ENCODE results near the gene DDX54. TPM values are rescaled to one million over a fixed set of nuclear protein-coding genes. Genes with fewer than 3 reads are reported as not detected.

DDX54 gene
- total RNA-seq, 1 donor, result 33.7 TPM

DNA sequence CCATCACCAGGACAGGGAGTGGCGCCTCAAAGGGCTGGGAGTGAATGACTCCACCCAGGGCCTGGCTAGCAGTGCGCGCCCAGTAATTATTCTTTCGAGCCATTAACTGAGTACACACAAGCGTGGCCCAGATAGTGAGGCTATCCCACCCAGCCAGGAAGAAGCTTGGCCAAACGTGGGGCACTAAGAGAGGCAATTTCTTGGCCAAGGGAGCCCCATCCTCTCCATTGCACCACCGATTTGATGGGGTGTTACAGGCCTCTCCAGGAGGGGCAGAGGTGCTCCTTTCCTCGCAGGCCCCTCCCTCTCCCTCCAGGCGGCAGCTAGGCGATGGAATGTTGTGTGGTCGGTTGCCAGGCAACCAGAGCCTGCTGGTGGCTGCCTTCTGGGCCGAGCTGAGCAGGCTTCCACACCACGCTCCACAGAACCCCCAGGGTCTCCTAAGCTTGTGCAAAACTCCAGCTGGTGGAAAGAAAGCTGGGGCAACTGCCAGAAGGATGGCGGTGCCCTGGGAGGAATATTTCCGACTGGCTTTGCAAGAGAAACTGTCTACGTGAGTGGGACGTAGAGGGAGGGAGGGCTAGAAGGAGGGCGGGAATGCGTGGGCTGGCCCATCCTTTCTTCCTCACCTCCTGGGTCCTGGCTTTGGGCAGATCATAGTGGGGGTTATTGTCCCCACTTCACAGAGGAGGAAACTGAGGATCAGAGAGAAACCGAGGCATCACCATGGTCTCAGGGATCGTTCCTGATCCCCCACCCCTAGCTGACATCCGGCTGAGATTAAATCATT lies 35.7 kb downstream of the DDX54 start, which contains the start of gene CFAP73:
TSS of gene CFAP73 (plus strand) at position 364 of the 790 bp plus-strand sequence. CDS start at position 498, 134 bp downstream.
- DNase-seq (ENCODE audit: low read depth), result peak; percentile 70
- no peak within 1 kb of the TSS for H3K4me3 ChIP-seq (ENCODE audit: low read depth, low read length)
- TF ChIP-seq, protein P1, sequence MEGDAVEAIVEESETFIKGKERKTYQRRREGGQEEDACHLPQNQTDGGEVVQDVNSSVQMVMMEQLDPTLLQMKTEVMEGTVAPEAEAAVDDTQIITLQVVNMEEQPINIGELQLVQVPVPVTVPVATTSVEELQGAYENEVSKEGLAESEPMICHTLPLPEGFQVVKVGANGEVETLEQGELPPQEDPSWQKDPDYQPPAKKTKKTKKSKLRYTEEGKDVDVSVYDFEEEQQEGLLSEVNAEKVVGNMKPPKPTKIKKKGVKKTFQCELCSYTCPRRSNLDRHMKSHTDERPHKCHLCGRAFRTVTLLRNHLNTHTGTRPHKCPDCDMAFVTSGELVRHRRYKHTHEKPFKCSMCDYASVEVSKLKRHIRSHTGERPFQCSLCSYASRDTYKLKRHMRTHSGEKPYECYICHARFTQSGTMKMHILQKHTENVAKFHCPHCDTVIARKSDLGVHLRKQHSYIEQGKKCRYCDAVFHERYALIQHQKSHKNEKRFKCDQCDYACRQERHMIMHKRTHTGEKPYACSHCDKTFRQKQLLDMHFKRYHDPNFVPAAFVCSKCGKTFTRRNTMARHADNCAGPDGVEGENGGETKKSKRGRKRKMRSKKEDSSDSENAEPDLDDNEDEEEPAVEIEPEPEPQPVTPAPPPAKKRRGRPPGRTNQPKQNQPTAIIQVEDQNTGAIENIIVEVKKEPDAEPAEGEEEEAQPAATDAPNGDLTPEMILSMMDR (IDR thresholded peaks at IDR 0.05; ENCODE audit: insufficient read depth, low read depth, low read length), result peak; percentile 7

DNA sequence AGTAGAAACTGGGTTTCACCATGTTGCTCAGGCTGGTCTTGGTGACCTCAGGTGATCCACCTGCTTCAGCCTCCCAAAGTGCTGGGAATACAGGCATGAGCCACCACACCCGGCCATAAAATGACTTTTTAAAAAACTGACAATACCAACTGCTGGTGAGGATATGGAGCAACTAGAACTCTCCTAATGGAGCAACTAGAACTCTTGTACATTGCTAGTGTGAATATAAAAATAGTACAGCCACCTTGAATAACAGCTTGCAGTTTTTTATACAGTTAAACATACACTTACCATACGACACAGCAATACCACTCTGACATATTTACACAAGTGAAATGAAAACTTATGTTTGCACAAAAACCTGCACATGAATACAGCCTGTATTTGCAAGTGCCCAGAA lies 38.3 kb downstream of the DDX54 start:
- H3K4me3 ChIP-seq (ENCODE audit: low read depth, low read length), result no peak overlapping the region
- no peak for DNase-seq (ENCODE audit: low read depth)
- TF ChIP-seq, protein P1 (IDR thresholded peaks at IDR 0.05; ENCODE audit: insufficient read depth, low read depth, low read length), result no peak

DNA sequence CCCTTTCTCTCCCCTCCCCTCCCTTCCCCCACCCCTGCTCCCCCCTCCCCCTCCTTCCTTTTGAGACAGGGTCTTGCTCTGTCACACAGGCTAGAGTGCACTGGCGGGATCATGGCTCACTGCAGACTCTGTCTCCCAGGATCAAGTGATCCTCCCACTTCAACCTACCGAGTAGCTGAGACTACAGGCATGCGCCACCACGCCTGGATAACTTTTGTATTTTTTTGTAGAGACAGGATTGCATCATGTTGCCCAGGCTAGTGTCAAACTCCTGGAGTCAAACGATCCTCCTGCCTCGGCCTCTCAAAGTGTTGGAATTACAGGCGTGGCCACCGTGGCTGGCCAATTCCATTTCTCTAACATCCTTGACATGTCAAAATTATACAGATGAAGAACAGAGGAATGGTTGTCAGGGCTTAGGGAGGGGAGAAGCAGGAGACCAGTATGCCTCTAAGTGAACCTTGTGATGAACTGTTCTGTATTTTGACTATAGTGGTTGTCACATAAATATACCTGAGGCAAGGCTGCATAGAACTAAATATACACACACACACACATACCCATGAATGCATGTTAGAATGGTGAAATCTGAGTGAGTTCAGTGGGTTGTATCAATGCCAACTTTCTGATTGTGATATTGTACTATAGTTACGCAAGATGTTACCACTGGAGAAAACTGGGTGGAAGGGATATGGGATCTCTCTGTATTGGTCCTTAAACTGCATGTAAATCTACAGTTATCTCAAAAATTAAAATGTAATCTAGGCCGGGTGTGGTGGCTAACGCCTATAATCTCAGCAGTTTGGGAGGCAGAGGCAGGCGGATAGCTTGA lies 39.3 kb downstream of the DDX54 start:
- TF ChIP-seq, protein P1 (IDR thresholded peaks at IDR 0.05; ENCODE audit: insufficient read depth, low read depth, low read length), result no peak
- peak; percentile 14 for DNase-seq (ENCODE audit: low read depth)
- H3K4me3 ChIP-seq (ENCODE audit: low read depth, low read length), result no peak overlapping the region

DNA sequence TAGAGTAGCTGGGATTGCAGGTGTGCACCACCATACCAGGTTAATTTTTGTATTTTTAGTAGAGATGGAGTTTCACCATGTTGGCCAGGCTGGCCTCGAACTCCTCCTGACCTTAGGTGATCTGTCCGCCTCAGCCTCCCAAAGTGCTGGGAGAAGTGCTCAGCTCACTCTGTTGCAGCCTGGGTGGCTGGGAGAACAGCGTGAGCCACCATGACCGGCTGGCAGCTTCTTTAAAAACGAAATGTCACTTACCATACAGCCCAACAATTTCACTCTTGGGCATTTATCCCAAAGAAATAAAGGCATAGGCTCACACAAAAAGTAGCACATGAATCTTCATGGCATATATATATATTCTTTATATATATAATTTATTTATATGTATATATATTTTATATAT lies 40.5 kb downstream of the DDX54 start:
- no peak for DNase-seq (ENCODE audit: low read depth)
- H3K4me3 ChIP-seq (ENCODE audit: low read depth, low read length), result no peak overlapping the region
- TF ChIP-seq, protein P1 (IDR thresholded peaks at IDR 0.05; ENCODE audit: insufficient read depth, low read depth, low read length), result no peak

DNA sequence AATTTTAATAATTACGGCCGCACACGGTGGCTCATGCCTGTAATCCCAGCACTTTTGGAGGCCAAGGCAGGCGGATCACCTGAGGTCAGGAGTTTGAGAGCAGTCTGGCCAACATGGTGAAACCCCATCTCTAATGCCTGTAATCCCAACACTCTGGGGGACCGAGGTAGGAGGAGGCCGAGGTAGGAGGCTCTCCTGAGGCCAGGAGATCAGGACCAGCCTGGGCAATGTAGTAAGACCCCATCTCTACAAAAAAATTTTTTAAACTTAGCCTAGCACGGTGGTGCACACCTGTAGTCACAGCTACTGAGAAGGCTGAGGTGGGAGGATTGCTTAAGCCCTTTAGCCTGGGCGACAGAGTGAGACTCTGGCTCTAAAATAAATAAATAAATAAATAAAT lies 41.3 kb downstream of the DDX54 start:
- TF ChIP-seq, protein P1 (IDR thresholded peaks at IDR 0.05; ENCODE audit: insufficient read depth, low read depth, low read length), result no peak
- DNase-seq (ENCODE audit: low read depth), result no peak
- no peak overlapping the region for H3K4me3 ChIP-seq (ENCODE audit: low read depth, low read length)

DNA sequence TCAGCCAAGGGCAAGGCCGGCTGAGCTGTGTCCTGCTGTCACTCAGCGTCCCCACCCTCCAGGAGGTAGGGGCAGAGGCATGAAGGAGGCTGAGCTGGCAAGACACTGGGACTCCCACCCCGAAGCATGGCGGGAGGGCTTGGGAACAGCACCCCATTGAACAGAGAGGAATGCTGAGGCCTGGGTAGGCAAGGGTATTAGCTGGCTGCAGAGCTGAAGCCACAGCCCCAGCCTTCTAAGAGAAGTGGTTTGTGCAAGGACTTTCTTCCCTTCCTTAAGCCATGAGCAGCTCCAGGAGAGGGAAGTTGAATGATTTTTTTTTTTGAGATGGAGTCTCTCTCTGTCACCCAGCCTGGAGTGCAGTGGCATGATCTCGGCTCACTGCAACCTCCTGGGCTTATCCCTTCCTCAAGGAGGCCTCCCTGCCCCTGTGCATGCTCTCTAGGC lies 42.4 kb downstream of the DDX54 start:
- no peak for DNase-seq (ENCODE audit: low read depth)
- H3K4me3 ChIP-seq (ENCODE audit: low read depth, low read length), result no peak overlapping the region
- TF ChIP-seq, protein P1 (IDR thresholded peaks at IDR 0.05; ENCODE audit: insufficient read depth, low read depth, low read length), result no peak

Data from fibroblast of villous mesenchyme (primary cell).